Bronchial epithelial cell (primary cell): Measurements from ENCODE around the gene KLHL7. TPM values are rescaled to one million over a fixed set of nuclear protein-coding genes. Genes with fewer than 3 reads are reported as not detected.

ENCODE experiments used
- DNase-seq: peaks from one replicate; pipeline ENCODE4 v3.0.0-alpha.2; 2010; ENCODE audit warnings: low read depth
- FAIRE-seq: peaks from 2 replicates; lab custom pipeline; 2011; peaks lifted over from hg19 to GRCh38; lab: Jason Lieb, UNC
- H3K27me3 ChIP-seq: 2 replicates; pipeline ENCODE4 v1.5.1; 2011; ENCODE audit warnings: low read length; ENCODE audit not compliant: control insufficient read depth, insufficient read depth
- H3K36me3 ChIP-seq: 2 replicates; pipeline ENCODE4 v1.5.1; 2011; ENCODE audit warnings: low read length; ENCODE audit not compliant: control insufficient read depth, insufficient read depth
- H3K4me3 ChIP-seq: 2 replicates; pipeline ENCODE4 v1.5.1; 2011; ENCODE audit warnings: mild to moderate bottlenecking, low read depth, low read length, control low read depth
- CTCF ChIP-seq: IDR thresholded peaks from 2 replicates; pipeline ENCODE4 v1.5.1; 2011; ENCODE audit warnings: mild to moderate bottlenecking, moderate library complexity, low read length, control low read depth, inconsistent platforms; ENCODE audit not compliant: insufficient read depth, severe bottlenecking
- total RNA-seq: library from RNA; depleted of rRNA; stranded (reverse); fragments of >200 nt; gene quantifications from 2 replicates; pipeline ENCODE4 v1.2.1, GENCODE V29; 2014

Gene KLHL7
- total RNA-seq, 1 donor from 2014 or later, result 20.8 TPM

GRCh38 chr7:23164846-23165245, 59.3 kb downstream of the KLHL7 start:
- FAIRE-seq (no peak), DNase-seq (no peak)
- TF ChIP-seq CTCF, result no peak

GRCh38 chr7:23165316-23165715, 59.7 kb downstream of the KLHL7 start:
- no peaks in the 10 kb centered on the region for H3K27me3 ChIP-seq
- no peak for FAIRE-seq
- no peak for TF ChIP-seq CTCF
- no peak overlapping the region for H3K4me3 ChIP-seq
- H3K36me3 ChIP-seq, result no peaks in the 10 kb centered on the region
- no peak for DNase-seq

More at GRCh38 chr7:23164846-23165245, 59.3 kb downstream of the KLHL7 start:
- Histone ChIP-seq H3K36me3 (no peaks in the 10 kb centered on the region), H3K4me3 (no peak overlapping the region), H3K27me3 (no peaks in the 10 kb centered on the region)

GRCh38 chr7:23167691-23168090, 62.1 kb downstream of the KLHL7 start:
- no peak for TF ChIP-seq CTCF
- Histone ChIP-seq H3K27me3 (no peaks in the 10 kb centered on the region), H3K36me3 (no peaks in the 10 kb centered on the region), H3K4me3 (no peak overlapping the region)
- FAIRE-seq (no peak), DNase-seq (no peak)

- Histone ChIP-seq H3K27me3 (no peaks in the 10 kb centered on the region), H3K36me3 (no peaks in the 10 kb centered on the region), H3K4me3 (no peak overlapping the region)
- TF ChIP-seq CTCF, result no peak
- FAIRE-seq, result no peak
- DNase-seq, result no peak
These were observed 62.7 kb downstream of the KLHL7 start for GRCh38 chr7:23168111-23168885.

- DNase-seq (no peak), FAIRE-seq (no peak)
- Histone ChIP-seq H3K36me3 (no peaks in the 10 kb centered on the region), H3K27me3 (no peaks in the 10 kb centered on the region), H3K4me3 (no peak overlapping the region)
- TF ChIP-seq CTCF, result no peak
These were observed 70.4 kb downstream of the KLHL7 start for GRCh38 chr7:23175938-23176337.
